Measurements from ENCODE around the gene ZFPM1.
"Not testable (repeated sequence)": the region's sequence is repeated elsewhere in the genome, so short reads cannot be mapped to it uniquely, and the experiment has no call there.

Gene ZFPM1

GRCh38 chr16:88453217-88453531 lies at the start of gene ZFPM1:
ZFPM1 (plus strand) TSS chr16:88453280; CDS start chr16:88453639, 359 bp downstream.
- no peak for DNase-seq (ENCODE audit: low read depth in 2 of 2)

- no peak for DNase-seq (ENCODE audit: low read depth in 2 of 2)
These were observed 49.1 kb upstream of the ZFPM1 start for GRCh38 chr16:88403794-88404581.

- no peak for DNase-seq (ENCODE audit: low read depth in 2 of 2)
These were observed 48.3 kb upstream of the ZFPM1 start for GRCh38 chr16:88404769-88405168.

- no peak for DNase-seq (ENCODE audit: low read depth in 2 of 2)
These were observed 47.6 kb upstream of the ZFPM1 start for GRCh38 chr16:88405216-88406060.

- DNase-seq (ENCODE audit: low read depth in 2 of 2), result no peak
These were observed 46.7 kb upstream of the ZFPM1 start for GRCh38 chr16:88406096-88407041.

- no peak for DNase-seq (ENCODE audit: low read depth in 2 of 2)
These were observed 46.0 kb upstream of the ZFPM1 start for GRCh38 chr16:88407042-88407420.

GRCh38 chr16:88407807-88408206 lies 45.3 kb upstream of the ZFPM1 start:
- no peak for DNase-seq (ENCODE audit: low read depth in 2 of 2)

- DNase-seq (ENCODE audit: low read depth in 2 of 2), result no peak
These were observed 44.4 kb upstream of the ZFPM1 start for GRCh38 chr16:88408561-88409142.

- DNase-seq (ENCODE audit: low read depth in 2 of 2), result no peak
These were observed 43.6 kb upstream of the ZFPM1 start for GRCh38 chr16:88409296-88410065.

- DNase-seq (ENCODE audit: low read depth in 2 of 2), result not testable (repeated sequence)
These were observed 42.6 kb upstream of the ZFPM1 start for GRCh38 chr16:88410297-88410968.

- DNase-seq (ENCODE audit: low read depth in 2 of 2), result no peak
These were observed 41.0 kb upstream of the ZFPM1 start for GRCh38 chr16:88411951-88412576.

- no peak for DNase-seq (ENCODE audit: low read depth in 2 of 2)
These were observed 40.3 kb upstream of the ZFPM1 start for GRCh38 chr16:88412766-88413165.

GRCh38 chr16:88413231-88413630 lies 39.8 kb upstream of the ZFPM1 start:
- no peak for DNase-seq (ENCODE audit: low read depth in 2 of 2)

- DNase-seq (ENCODE audit: low read depth in 2 of 2), result no peak
These were observed 39.4 kb upstream of the ZFPM1 start for GRCh38 chr16:88413631-88414030.

- no peak for DNase-seq (ENCODE audit: low read depth in 2 of 2)
These were observed 38.3 kb upstream of the ZFPM1 start for GRCh38 chr16:88414521-88415380.

GRCh38 chr16:88415381-88415705 lies 37.7 kb upstream of the ZFPM1 start:
- DNase-seq (ENCODE audit: low read depth in 2 of 2), result no peak

- DNase-seq (ENCODE audit: low read depth in 2 of 2), result no peak
These were observed 37.3 kb upstream of the ZFPM1 start for GRCh38 chr16:88415713-88416323.

GRCh38 chr16:88416686-88417085 lies 36.4 kb upstream of the ZFPM1 start:
- no peak for DNase-seq (ENCODE audit: low read depth in 2 of 2)
